ENCODE measurements around the gene CUBN.

DNA sequence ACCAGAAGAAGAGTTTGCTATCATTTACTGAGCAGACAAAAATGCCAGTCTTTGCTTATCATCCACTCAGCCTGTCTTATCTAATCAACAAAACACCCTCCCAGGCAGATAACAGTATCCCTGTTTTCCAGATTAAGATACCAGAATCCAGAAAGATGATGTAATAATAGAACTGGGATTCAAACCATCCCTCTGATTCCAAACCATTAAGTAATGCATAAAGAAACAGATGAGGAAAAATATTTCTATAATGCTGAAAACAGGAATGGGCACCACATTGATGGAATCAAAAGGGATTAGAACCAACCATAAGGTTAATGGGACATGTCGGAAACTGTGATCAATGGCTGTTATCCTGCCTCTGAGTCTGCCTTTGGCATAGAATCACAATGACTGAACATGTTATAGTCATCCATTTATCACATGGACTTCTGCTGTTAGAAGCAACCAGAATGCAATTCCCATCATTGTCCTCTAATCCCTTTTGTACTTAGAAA, 220.3 kb downstream of the CUBN start:
- TF ChIP-seq, protein P1, sequence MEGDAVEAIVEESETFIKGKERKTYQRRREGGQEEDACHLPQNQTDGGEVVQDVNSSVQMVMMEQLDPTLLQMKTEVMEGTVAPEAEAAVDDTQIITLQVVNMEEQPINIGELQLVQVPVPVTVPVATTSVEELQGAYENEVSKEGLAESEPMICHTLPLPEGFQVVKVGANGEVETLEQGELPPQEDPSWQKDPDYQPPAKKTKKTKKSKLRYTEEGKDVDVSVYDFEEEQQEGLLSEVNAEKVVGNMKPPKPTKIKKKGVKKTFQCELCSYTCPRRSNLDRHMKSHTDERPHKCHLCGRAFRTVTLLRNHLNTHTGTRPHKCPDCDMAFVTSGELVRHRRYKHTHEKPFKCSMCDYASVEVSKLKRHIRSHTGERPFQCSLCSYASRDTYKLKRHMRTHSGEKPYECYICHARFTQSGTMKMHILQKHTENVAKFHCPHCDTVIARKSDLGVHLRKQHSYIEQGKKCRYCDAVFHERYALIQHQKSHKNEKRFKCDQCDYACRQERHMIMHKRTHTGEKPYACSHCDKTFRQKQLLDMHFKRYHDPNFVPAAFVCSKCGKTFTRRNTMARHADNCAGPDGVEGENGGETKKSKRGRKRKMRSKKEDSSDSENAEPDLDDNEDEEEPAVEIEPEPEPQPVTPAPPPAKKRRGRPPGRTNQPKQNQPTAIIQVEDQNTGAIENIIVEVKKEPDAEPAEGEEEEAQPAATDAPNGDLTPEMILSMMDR (CRISPR knock-in tag; IDR thresholded peaks at IDR 0.05): no peak
- no peak for TF ChIP-seq KDM2A (CRISPR knock-in tag; IDR thresholded peaks at IDR 0.05; ENCODE audit: borderline replicate concordance, low read depth)
- TF ChIP-seq, protein P2, sequence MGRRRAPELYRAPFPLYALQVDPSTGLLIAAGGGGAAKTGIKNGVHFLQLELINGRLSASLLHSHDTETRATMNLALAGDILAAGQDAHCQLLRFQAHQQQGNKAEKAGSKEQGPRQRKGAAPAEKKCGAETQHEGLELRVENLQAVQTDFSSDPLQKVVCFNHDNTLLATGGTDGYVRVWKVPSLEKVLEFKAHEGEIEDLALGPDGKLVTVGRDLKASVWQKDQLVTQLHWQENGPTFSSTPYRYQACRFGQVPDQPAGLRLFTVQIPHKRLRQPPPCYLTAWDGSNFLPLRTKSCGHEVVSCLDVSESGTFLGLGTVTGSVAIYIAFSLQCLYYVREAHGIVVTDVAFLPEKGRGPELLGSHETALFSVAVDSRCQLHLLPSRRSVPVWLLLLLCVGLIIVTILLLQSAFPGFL (CRISPR knock-in tag; IDR thresholded peaks at IDR 0.05): no peak
- TF ChIP-seq HCFC1 (IDR thresholded peaks at IDR 0.05; ENCODE audit: low read depth, low read length): no peak
- TF ChIP-seq EZH2 (conservative IDR thresholded peaks at IDR 0.05; ENCODE audit: low read depth, low read length): no peak
- TF ChIP-seq ZNF274 (CRISPR knock-in tag; IDR thresholded peaks at IDR 0.05): no peak
